ENCODE measurements around the gene WNT3A. TPM values are rescaled to one million over a fixed set of nuclear protein-coding genes. Genes with fewer than 3 reads are reported as not detected.

WNT3A gene
- total RNA-seq, 1 experiment from 2014 or later = 0.31 TPM

GRCh38 chr1:228091084-228091483 is 84.3 kb downstream of the WNT3A start:
- Histone ChIP-seq H3K4me3 (ENCODE audit: insufficient read depth, low read depth, low read length) (no peak overlapping the region), H3K27me3 (ENCODE audit: control insufficient read depth, insufficient read depth, low read length) (no peaks in the 10 kb centered on the region), H3K36me3 (replicated peaks; ENCODE audit: control insufficient read depth, insufficient read depth, low read length) (no peaks in the 10 kb centered on the region; the same call in 1 of the 2 replicates)

GRCh38 chr1:228092342-228093049 is 85.7 kb downstream of the WNT3A start:
- no peak overlapping the region for H3K4me3 ChIP-seq (ENCODE audit: insufficient read depth, low read depth, low read length)
- DNase-seq = no peak
- H3K27me3 ChIP-seq (ENCODE audit: control insufficient read depth, insufficient read depth, low read length) = no peaks in the 10 kb centered on the region
- H3K36me3 ChIP-seq (replicated peaks; ENCODE audit: control insufficient read depth, insufficient read depth, low read length) = peaks cover 1% of the 10 kb centered on the region

More at GRCh38 chr1:228091084-228091483, 84.3 kb downstream of the WNT3A start:
- no peak for DNase-seq

- H3K36me3 ChIP-seq (replicated peaks; ENCODE audit: control insufficient read depth, insufficient read depth, low read length) = peaks cover 6% of the 10 kb centered on the region
- DNase-seq = peak; percentile 30
- no peaks in the 10 kb centered on the region for H3K27me3 ChIP-seq (ENCODE audit: control insufficient read depth, insufficient read depth, low read length)
- no peak overlapping the region for H3K4me3 ChIP-seq (ENCODE audit: insufficient read depth, low read depth, low read length)
These were observed 86.5 kb downstream of the WNT3A start for GRCh38 chr1:228093050-228093906.

- H3K4me3 ChIP-seq (ENCODE audit: insufficient read depth, low read depth, low read length) = no peak overlapping the region
- H3K27me3 ChIP-seq (ENCODE audit: control insufficient read depth, insufficient read depth, low read length) = no peaks in the 10 kb centered on the region
- H3K36me3 ChIP-seq (replicated peaks; ENCODE audit: control insufficient read depth, insufficient read depth, low read length) = peaks cover 12% of the 10 kb centered on the region
- peak; percentile 18 for DNase-seq
These were observed 87.7 kb downstream of the WNT3A start for GRCh38 chr1:228094432-228095016.

GRCh38 chr1:228095161-228095560 is 88.4 kb downstream of the WNT3A start:
- peak; percentile 43 for DNase-seq
- peaks cover 14% of the 10 kb centered on the region for H3K36me3 ChIP-seq (replicated peaks; ENCODE audit: control insufficient read depth, insufficient read depth, low read length)
- H3K27me3 ChIP-seq (ENCODE audit: control insufficient read depth, insufficient read depth, low read length) = no peaks in the 10 kb centered on the region
- H3K4me3 ChIP-seq (ENCODE audit: insufficient read depth, low read depth, low read length) = no peak overlapping the region

GRCh38 chr1:228095938-228096337 is 89.1 kb downstream of the WNT3A start:
- peaks cover 14% of the 10 kb centered on the region for H3K36me3 ChIP-seq (replicated peaks; ENCODE audit: control insufficient read depth, insufficient read depth, low read length)

GRCh38 chr1:228096416-228097332 is 89.9 kb downstream of the WNT3A start:
- Histone ChIP-seq H3K27me3 (ENCODE audit: control insufficient read depth, insufficient read depth, low read length) (no peaks in the 10 kb centered on the region), H3K36me3 (replicated peaks; ENCODE audit: control insufficient read depth, insufficient read depth, low read length) (peaks cover 17% of the 10 kb centered on the region), H3K4me3 (ENCODE audit: insufficient read depth, low read depth, low read length) (no peak overlapping the region)
- DNase-seq = peak; percentile 31

More at GRCh38 chr1:228095938-228096337, 89.1 kb downstream of the WNT3A start:
- Histone ChIP-seq H3K27me3 (ENCODE audit: control insufficient read depth, insufficient read depth, low read length) (no peaks in the 10 kb centered on the region), H3K4me3 (ENCODE audit: insufficient read depth, low read depth, low read length) (no peak overlapping the region)
- peak; percentile 18 for DNase-seq

- DNase-seq = peak; percentile 39
- Histone ChIP-seq H3K27me3 (ENCODE audit: control insufficient read depth, insufficient read depth, low read length) (no peaks in the 10 kb centered on the region), H3K4me3 (ENCODE audit: insufficient read depth, low read depth, low read length) (no peak overlapping the region), H3K36me3 (replicated peaks; ENCODE audit: control insufficient read depth, insufficient read depth, low read length) (peaks cover 17% of the 10 kb centered on the region)
These were observed 90.7 kb downstream of the WNT3A start for GRCh38 chr1:228097333-228098081.

GRCh38 chr1:228098323-228098931 is 91.6 kb downstream of the WNT3A start:
- H3K36me3 ChIP-seq (replicated peaks; ENCODE audit: control insufficient read depth, insufficient read depth, low read length) = peaks cover 17% of the 10 kb centered on the region
- peak; percentile 41 for DNase-seq
- no peak overlapping the region for H3K4me3 ChIP-seq (ENCODE audit: insufficient read depth, low read depth, low read length)
- no peaks in the 10 kb centered on the region for H3K27me3 ChIP-seq (ENCODE audit: control insufficient read depth, insufficient read depth, low read length)

GRCh38 chr1:228099331-228099732 is 92.5 kb downstream of the WNT3A start:
- H3K36me3 ChIP-seq (replicated peaks; ENCODE audit: control insufficient read depth, insufficient read depth, low read length) = peaks cover 17% of the 10 kb centered on the region
- DNase-seq = peak; percentile 22
- H3K27me3 ChIP-seq (ENCODE audit: control insufficient read depth, insufficient read depth, low read length) = no peaks in the 10 kb centered on the region
- no peak overlapping the region for H3K4me3 ChIP-seq (ENCODE audit: insufficient read depth, low read depth, low read length)

- H3K27me3 ChIP-seq (ENCODE audit: control insufficient read depth, insufficient read depth, low read length) = no peaks in the 10 kb centered on the region
- peaks cover 19% of the 10 kb centered on the region for H3K36me3 ChIP-seq (replicated peaks; ENCODE audit: control insufficient read depth, insufficient read depth, low read length)
- no peak overlapping the region for H3K4me3 ChIP-seq (ENCODE audit: insufficient read depth, low read depth, low read length)
- peak; percentile 45 for DNase-seq
These were observed 94.2 kb downstream of the WNT3A start for GRCh38 chr1:228100822-228101613.

GRCh38 chr1:228101614-228101993 is 94.8 kb downstream of the WNT3A start:
- peak overlapping the region; percentile 95 for H3K4me3 ChIP-seq (ENCODE audit: insufficient read depth, low read depth, low read length)
- DNase-seq = no peak
- H3K36me3 ChIP-seq (replicated peaks; ENCODE audit: control insufficient read depth, insufficient read depth, low read length) = peaks cover 24% of the 10 kb centered on the region
- H3K27me3 ChIP-seq (ENCODE audit: control insufficient read depth, insufficient read depth, low read length) = no peaks in the 10 kb centered on the region
